K562 (cell line): ENCODE measurements around the gene LPIN1. TPM values are rescaled to one million over a fixed set of nuclear protein-coding genes. Genes with fewer than 3 reads are reported as not detected.

Experiments
- DACH1 ChIP-seq: fragments of 450-650 bp; IDR thresholded peaks from 2 replicates; pipeline ENCODE4 v1.6.1; 2018; ENCODE audit not compliant: partially characterized antibody
- DDX20 ChIP-seq: fragments of 450-650 bp; IDR thresholded peaks from 2 replicates; pipeline ENCODE4 v1.6.1; 2016; ENCODE audit warnings: missing genetic modification characterization, low read depth, mild to moderate bottlenecking, missing compliant biosample characterization, moderate library complexity
- JUND ChIP-seq, 2 experiments: IDR thresholded peaks; 2 replicates in 1 of 2; 3 replicates in 1 of 2; pipeline ENCODE4 v1.6.1; 2011; ENCODE audit warnings: borderline replicate concordance in 2 of 2, low read depth in 2 of 2, low read length in 2 of 2, improper control_type of control experiment in 1 of 2, missing biosample characterization in 1 of 2, missing genetic modification characterization in 1 of 2, missing genetic modification reagents in 1 of 2
- MXI1 ChIP-seq: IDR thresholded peaks from 2 replicates; pipeline ENCODE4 v1.6.1; 2011; ENCODE audit warnings: low read depth, mild to moderate bottlenecking, improper control_type of control experiment, low read length
- MYC ChIP-seq, 2 experiments: fragments of 250-450 bp in 1 of 2; sonication (Bioruptor Pico) in 1 of 2; IDR thresholded peaks; 2 replicates each; pipeline versions ENCODE4 v1.5.1 to v1.6.1; 2012 to 2021; ENCODE audit warnings: low read depth in 2 of 2, borderline replicate concordance in 1 of 2, improper control_type of control experiment in 1 of 2, low read length in 1 of 2, mild to moderate bottlenecking in 1 of 2, moderate library complexity in 1 of 2
- NELFE ChIP-seq: IDR thresholded peaks from 2 replicates; pipeline ENCODE4 v1.6.1; 2011; ENCODE audit warnings: mild to moderate bottlenecking; ENCODE audit not compliant: insufficient read depth, insufficient read length
- NFIX ChIP-seq: fragments of 250-450 bp; sonication (Bioruptor Pico); IDR thresholded peaks from 2 replicates; pipeline ENCODE4 v1.4.0; 2020; ENCODE audit warnings: low read depth, mild to moderate bottlenecking, moderate library complexity
- NONO ChIP-seq, 2 experiments: fragments of 200-400 bp in 1 of 2; fragments of 450-650 bp in 1 of 2; formaldehyde crosslinking in 1 of 2; IDR thresholded peaks; 2 replicates each; pipeline ENCODE4 v1.6.1; 2017; ENCODE audit warnings: low read depth in 2 of 2, mild to moderate bottlenecking in 2 of 2, moderate library complexity in 2 of 2, low read length in 1 of 2
- PHB ChIP-seq: fragments of 250-450 bp; sonication (Bioruptor Pico); IDR thresholded peaks from 2 replicates; pipeline ENCODE4 v1.5.0; 2021
- PHB2 ChIP-seq: fragments of 450-650 bp; IDR thresholded peaks from 2 replicates; pipeline ENCODE4 v1.6.1; 2017; ENCODE audit warnings: low read depth
- SAFB ChIP-seq: fragments of 200-400 bp; formaldehyde crosslinking; IDR thresholded peaks from 2 replicates; pipeline ENCODE4 v1.6.1; 2017; ENCODE audit warnings: low read depth, low read length, borderline replicate concordance
- SIN3B ChIP-seq: fragments of 450-650 bp; IDR thresholded peaks from 2 replicates; pipeline ENCODE4 v1.6.1; 2017; ENCODE audit warnings: low read depth, mild to moderate bottlenecking, moderate library complexity
- STAG1 ChIP-seq: sonication (generic); formaldehyde crosslinking; IDR thresholded peaks from 2 replicates; pipeline ENCODE4 v1.5.0; 2020; ENCODE audit warnings: missing genetic modification reagents, borderline replicate concordance
- TAF15 ChIP-seq: fragments of 200-400 bp; formaldehyde crosslinking; IDR thresholded peaks from 2 replicates; pipeline ENCODE4 v1.6.1; 2017; ENCODE audit warnings: mild to moderate bottlenecking, low read depth, low read length, moderate library complexity
- UBTF ChIP-seq, 2 experiments: IDR thresholded peaks; 2 replicates each; pipeline ENCODE4 v1.6.1; 2012; ENCODE audit warnings: improper control_type of control experiment in 2 of 2, low read depth in 2 of 2, low read length in 2 of 2, borderline replicate concordance in 1 of 2
- ZNF24 ChIP-seq: fragments of 450-650 bp; IDR thresholded peaks from 2 replicates; pipeline ENCODE4 v1.6.1; 2016
- polyA plus RNA-seq, 8 experiments: library from polyadenylated mRNA; depleted of rRNA in 4 of 8; stranded (reverse) in 5 of 8; unstranded in 3 of 8; fragments of >200 nt; fragmentation: Nextera tagmentation in 2 of 8; fragmentation: Illumina TruSeq in 1 of 8; extraction: Ambion mirVana in 2 of 8; extraction: Trizol in 1 of 8; gene quantifications; 2 replicates each; pipeline versions ENCODE4 v1.2.1 to v1.2.3, GENCODE V29; 2011 to 2014; ENCODE audit warnings: inconsistent platforms in 1 of 8, missing spikeins in 1 of 8
- total RNA-seq, 7 experiments: library from RNA; depleted of rRNA in 6 of 7; stranded (reverse); fragments of >200 nt in 6 of 7; fragmentation: Illumina TruSeq in 2 of 7; extraction: Trizol in 2 of 7; gene quantifications; 2 replicates each; pipeline versions ENCODE4 v1.2.1 to v1.2.3, GENCODE V29; 2011 to 2021; ENCODE audit warnings: low replicate concordance in 1 of 7
- TF ChIP-seq, protein P1 (sequence below): fragments of 450-650 bp; IDR thresholded peaks from 2 replicates; pipeline ENCODE4 v1.6.1; 2017; ENCODE audit warnings: antibody characterized with exemption, mild to moderate bottlenecking
- TF ChIP-seq, protein P2 (sequence below): sonication (generic); formaldehyde crosslinking; IDR thresholded peaks from 2 replicates; pipeline ENCODE4 v1.5.0; 2020; ENCODE audit warnings: missing genetic modification reagents

Gene LPIN1
- total and polyA plus RNA-seq, 9 of the 15 experiments (the other 6 are each of a cell fraction or from before 2014, with no cell fraction given): 9.2 to 84.0 (median 27.8) TPM

- TF ChIP-seq NFIX (no peak), PHB2 (no peak), UBTF (IDR thresholded peaks at IDR 0.05; ENCODE audit: borderline replicate concordance in 1 of 2, low read depth in 2 of 2, low read length in 2 of 2) (0 out of 4 replicates have a peak, but pooled peaks of 1 of the 2 experiments have one; percentile 42), MYC (IDR thresholded peaks at IDR 0.05; ENCODE audit: low read depth, low read length) (peak; percentile 99), MYC (CRISPR knock-in tag; IDR thresholded peaks at IDR 0.05; ENCODE audit: borderline replicate concordance, low read depth) (peak; percentile 68; the same call in 1 of the 2 replicates), SAFB (no peak), DACH1 (peak; percentile 22), TAF15 (no peak), MXI1 (peak; percentile 85), ZNF24 (peak; percentile 43; the same call in 1 of the 2 replicates), PHB (CRISPR knock-in tag) (no peak), JUND (IDR thresholded peaks at IDR 0.05; ENCODE audit: borderline replicate concordance, low read depth, low read length) (peak; percentile 47; the same call in 1 of the 2 replicates), JUND (tag; IDR thresholded peaks at IDR 0.05; ENCODE audit: borderline replicate concordance, low read depth, low read length) (no peak), NONO (IDR thresholded peaks at IDR 0.05; ENCODE audit: low read depth in 2 of 2, low read length in 1 of 2) (0 out of 4 replicates have a peak, but pooled peaks of 1 of the 2 experiments have one; percentile 12), SIN3B (0 out of 2 replicates have a peak, but pooled peaks have one; percentile 14), NELFE (no peak), DDX20 (no peak), STAG1 (CRISPR knock-in tag) (peak; percentile 60; the same call in 1 of the 2 replicates)
- TF ChIP-seq, protein P1, sequence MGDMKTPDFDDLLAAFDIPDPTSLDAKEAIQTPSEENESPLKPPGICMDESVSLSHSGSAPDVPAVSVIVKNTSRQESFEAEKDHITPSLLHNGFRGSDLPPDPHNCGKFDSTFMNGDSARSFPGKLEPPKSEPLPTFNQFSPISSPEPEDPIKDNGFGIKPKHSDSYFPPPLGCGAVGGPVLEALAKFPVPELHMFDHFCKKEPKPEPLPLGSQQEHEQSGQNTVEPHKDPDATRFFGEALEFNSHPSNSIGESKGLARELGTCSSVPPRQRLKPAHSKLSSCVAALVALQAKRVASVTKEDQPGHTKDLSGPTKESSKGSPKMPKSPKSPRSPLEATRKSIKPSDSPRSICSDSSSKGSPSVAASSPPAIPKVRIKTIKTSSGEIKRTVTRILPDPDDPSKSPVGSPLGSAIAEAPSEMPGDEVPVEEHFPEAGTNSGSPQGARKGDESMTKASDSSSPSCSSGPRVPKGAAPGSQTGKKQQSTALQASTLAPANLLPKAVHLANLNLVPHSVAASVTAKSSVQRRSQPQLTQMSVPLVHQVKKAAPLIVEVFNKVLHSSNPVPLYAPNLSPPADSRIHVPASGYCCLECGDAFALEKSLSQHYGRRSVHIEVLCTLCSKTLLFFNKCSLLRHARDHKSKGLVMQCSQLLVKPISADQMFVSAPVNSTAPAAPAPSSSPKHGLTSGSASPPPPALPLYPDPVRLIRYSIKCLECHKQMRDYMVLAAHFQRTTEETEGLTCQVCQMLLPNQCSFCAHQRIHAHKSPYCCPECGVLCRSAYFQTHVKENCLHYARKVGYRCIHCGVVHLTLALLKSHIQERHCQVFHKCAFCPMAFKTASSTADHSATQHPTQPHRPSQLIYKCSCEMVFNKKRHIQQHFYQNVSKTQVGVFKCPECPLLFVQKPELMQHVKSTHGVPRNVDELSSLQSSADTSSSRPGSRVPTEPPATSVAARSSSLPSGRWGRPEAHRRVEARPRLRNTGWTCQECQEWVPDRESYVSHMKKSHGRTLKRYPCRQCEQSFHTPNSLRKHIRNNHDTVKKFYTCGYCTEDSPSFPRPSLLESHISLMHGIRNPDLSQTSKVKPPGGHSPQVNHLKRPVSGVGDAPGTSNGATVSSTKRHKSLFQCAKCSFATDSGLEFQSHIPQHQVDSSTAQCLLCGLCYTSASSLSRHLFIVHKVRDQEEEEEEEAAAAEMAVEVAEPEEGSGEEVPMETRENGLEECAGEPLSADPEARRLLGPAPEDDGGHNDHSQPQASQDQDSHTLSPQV: peak; percentile 53; the same call in 1 of the 2 replicates
- TF ChIP-seq, protein P2, sequence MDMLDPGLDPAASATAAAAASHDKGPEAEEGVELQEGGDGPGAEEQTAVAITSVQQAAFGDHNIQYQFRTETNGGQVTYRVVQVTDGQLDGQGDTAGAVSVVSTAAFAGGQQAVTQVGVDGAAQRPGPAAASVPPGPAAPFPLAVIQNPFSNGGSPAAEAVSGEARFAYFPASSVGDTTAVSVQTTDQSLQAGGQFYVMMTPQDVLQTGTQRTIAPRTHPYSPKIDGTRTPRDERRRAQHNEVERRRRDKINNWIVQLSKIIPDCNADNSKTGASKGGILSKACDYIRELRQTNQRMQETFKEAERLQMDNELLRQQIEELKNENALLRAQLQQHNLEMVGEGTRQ: peak; percentile 87
Measured at GRCh38 chr2:11778923-11779757, 32.7 kb downstream of the LPIN1 start (continued).
